ENCODE data around the gene SPSB2.

- TF ChIP-seq, protein P1, sequence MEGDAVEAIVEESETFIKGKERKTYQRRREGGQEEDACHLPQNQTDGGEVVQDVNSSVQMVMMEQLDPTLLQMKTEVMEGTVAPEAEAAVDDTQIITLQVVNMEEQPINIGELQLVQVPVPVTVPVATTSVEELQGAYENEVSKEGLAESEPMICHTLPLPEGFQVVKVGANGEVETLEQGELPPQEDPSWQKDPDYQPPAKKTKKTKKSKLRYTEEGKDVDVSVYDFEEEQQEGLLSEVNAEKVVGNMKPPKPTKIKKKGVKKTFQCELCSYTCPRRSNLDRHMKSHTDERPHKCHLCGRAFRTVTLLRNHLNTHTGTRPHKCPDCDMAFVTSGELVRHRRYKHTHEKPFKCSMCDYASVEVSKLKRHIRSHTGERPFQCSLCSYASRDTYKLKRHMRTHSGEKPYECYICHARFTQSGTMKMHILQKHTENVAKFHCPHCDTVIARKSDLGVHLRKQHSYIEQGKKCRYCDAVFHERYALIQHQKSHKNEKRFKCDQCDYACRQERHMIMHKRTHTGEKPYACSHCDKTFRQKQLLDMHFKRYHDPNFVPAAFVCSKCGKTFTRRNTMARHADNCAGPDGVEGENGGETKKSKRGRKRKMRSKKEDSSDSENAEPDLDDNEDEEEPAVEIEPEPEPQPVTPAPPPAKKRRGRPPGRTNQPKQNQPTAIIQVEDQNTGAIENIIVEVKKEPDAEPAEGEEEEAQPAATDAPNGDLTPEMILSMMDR (IDR thresholded peaks at IDR 0.05): no peak
- TF ChIP-seq POLR2A (IDR thresholded peaks at IDR 0.05): no peak
These were observed 12.2 kb downstream of the SPSB2 start for GRCh38 chr12:6860942-6861341.
